ENCODE measurements around the gene QSOX1.
A peak's percentile ranks its signal among the peaks of the same experiment; 100 is the strongest.

Gene QSOX1

GRCh38 chr1:180173451-180173850 lies 18.8 kb downstream of the QSOX1 start:
- no peak for DNase-seq

DNA sequence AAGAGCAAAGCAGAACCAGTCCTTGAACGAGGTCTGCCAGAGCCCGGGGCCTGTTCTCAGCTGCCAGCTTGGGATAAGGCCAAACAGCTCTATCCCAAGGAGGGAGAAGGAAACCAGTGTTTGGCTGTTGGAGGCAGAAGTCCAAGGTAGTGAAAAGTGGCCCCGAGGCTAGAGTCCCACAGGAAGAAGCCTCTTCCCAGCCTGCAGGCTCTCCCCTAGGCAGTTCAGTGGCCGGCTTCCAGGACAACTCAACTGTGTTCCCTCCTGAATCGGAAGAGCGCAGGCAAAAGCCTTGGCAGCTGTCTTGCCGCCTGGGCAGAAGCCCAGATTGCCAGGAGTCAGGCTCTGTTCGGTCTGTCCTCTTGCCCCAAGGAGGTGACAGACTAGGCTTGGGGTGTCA lies 19.3 kb downstream of the QSOX1 start:
- DNase-seq: no peak

- DNase-seq: no peak
Measured at GRCh38 chr1:180175291-180175690, 20.6 kb downstream of the QSOX1 start.

- DNase-seq: no peak
Measured at GRCh38 chr1:180175806-180176205, 21.1 kb downstream of the QSOX1 start.

DNA sequence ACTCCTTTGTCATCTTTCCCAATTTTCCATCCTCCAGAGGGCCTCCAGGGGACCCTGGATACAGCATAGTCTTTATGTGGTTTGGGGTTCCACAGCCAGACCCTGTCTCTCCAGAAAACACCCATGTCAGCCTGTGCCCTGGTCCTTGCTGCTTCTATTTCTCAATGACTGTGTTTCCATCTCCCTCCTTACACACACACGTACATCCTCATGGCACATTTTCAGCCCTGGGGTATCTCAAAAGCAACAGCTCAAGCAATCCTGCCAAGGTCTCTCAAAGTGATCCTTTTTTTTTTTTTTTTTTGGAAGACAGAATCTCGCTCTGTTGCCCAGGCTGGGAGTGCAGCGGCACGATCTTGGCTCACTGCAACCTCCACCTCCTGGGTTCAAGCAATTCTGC lies 22.3 kb downstream of the QSOX1 start:
- DNase-seq: no peak

GRCh38 chr1:180177931-180178330 lies 23.3 kb downstream of the QSOX1 start:
- DNase-seq: no peak

- no peak for DNase-seq
Measured at GRCh38 chr1:180178511-180179161, 24.0 kb downstream of the QSOX1 start.

- DNase-seq: no peak
Measured at GRCh38 chr1:180179162-180179957, 24.7 kb downstream of the QSOX1 start.

- DNase-seq: no peak
Measured at GRCh38 chr1:180181048-180181447, 26.4 kb downstream of the QSOX1 start.

DNA sequence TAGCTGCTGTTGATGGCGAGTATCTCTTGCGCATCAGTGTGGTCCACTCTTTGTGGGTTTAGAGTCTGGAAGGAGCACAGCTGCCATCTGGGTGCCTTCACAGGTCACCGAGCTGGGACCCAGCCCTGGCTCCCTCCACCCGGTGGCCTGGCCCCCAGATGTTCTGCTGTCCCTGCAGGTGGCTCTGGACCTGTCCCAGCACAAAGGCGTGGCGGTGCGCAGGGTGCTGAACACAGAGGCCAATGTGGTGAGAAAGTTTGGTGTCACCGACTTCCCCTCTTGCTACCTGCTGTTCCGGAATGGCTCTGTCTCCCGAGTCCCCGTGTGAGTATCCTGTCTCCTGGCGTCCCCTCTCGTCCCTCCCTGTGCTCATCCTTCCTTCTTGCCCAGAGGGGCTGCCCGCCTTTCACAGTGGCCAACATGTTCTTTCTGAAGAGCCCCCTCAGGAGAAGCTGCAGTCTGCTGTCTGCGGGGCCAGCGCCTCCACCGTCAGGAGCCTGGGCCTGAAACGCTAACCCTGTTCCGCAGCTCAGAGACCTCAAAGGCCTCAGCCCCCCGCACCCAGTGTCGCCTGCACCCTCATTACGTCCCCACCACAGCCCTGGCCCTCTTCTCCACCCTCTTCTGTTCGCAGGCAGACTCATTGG lies 27.4 kb downstream of the QSOX1 start:
- DNase-seq: no peak

DNA sequence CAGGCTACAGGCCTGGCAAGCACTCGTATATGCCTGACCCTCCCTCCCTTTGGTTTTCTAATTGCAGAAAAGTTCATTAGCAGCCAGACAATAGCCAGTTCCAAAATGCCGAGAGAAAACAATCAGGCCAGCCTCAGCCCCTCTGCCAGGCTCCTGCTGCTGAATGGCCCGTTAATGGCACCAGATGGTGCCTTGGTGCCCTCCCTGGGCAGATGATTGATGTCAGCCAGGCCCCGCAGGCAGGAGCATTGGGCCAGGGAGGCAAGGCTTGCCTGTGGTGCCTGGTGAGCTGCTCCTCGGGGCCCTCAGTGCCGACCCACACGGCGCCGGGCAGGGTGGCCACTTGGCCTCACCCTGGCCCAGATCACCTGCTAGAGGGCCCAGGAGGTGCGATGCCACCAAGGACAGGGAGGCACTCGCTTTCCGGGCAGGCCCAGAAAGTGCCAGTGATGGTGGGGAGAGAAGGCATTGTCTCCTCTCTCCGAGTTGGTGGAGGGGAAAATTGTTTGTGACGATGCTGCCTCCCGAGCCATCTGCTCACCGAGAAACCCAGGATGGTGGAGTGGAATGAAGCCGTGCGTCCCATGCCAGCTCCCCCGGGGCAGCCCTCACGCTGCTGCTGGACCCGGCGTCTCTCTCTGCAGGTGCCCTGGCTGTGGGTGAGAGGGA lies 28.1 kb downstream of the QSOX1 start:
- DNase-seq: no peak

GRCh38 chr1:180183426-180183825 lies 28.8 kb downstream of the QSOX1 start:
- DNase-seq: no peak

DNA sequence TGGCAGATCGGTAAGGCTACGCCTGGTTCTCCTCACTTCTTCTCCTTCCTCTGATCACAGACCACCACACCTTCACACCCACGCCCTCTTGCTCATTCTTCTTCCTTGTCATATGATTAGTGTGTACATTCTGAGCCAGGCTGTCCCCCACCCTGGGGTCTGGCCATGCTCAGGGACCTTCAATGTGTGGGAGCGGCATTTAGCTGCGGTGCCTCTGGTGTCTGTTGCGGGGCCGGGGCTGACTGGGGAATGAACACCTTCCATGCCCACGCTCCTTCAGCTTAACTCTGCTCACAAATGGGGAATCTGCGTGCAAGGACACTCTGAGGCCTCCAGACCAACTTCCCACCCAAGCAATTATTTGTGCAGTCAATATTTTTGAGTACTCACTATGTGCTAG lies 29.4 kb downstream of the QSOX1 start:
- DNase-seq: no peak

DNA sequence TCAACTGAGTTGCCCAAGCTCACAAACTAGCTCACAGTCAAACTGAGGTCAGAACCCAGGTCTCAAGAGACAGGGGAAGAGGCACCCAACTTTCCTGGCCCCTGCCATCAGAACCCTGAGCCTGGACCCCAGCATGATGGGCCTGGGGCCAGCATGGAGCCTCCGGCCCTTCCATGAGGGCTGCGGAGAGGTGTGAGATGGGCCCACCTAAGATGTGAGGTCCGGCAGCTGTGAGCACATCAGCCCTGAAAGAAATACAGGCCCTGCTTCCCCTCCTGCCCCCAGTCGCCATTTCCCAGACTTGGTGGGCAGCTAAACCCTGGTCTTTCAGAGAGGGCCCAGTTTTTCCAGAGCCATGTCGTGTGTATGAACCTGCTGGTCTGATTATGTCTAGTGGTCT lies 30.6 kb downstream of the QSOX1 start:
- no peak for DNase-seq

DNA sequence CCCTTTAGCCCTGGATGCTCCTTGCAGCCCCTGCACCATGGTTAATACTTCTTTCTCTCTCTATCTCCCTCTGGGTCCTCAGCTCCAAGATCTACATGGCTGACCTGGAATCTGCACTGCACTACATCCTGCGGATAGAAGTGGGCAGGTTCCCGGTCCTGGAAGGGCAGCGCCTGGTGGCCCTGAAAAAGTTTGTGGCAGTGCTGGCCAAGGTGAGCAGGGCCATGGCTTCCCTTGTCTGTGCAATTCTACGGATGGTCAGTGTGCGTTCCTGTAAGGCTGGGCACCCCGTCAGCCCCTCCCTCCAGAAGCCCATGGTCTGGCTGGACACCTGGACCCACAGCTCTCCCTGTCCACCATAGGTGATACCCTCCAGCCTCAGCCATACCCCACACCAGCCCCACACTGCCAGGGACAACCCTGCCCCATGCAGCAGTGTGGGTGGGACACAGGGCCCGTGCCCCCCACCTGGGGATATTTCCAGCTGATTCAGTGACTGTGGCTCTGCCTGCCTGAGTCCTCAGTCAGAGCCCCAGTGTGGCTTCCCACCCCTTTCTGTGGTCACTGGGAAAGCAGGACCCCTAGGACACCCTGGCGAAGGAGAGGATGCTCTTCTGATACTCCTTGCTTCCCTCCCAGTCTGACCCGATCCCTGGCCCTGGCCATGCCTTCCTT lies 31.4 kb downstream of the QSOX1 start:
- DNase-seq: no peak

DNA sequence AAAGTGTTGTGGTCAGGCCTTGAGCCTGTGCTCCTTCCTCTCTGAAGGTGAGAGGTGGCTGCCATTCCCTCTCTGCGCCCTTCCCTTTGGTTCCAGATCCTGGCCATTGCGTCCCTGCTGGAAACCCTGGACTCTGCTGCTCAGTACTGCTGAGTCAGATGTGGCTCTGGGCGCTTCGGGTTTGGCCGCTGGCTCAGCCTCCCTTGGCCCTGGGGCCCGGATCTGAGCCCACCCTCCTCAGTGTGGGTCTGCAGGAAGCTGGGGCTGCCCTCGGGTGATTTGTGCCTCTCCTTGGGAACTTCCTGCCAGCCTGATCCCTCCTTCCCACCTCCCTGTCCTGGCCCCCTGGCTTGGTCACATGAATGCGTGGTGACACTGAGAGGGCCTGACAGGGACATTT lies 32.2 kb downstream of the QSOX1 start:
- no peak for DNase-seq

GRCh38 chr1:180187626-180188025 lies 33.0 kb downstream of the QSOX1 start:
- no peak for DNase-seq

DNA sequence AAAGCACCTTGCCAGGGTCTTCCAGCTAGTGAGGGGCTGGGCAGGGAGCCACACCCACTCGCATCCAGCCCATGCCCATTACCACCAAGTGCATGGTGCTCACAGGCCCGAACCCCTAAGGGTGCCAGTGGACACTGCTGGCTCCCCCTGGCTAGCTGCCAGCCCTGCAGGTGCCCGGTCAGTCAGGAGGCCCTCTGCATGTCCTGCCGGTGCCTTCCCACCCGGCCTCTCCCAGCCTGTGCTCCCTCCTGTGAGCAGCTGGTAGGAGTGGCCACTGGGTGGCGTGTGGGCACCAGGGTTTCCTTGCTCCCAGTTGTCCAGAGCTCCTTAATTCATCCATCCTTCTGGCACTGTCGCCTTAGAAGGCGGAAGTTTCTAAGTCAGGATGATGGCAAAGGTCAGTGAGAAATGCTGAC lies 33.4 kb downstream of the QSOX1 start:
- DNase-seq: peak; percentile 19

GRCh38 chr1:180188684-180189175 lies 34.1 kb downstream of the QSOX1 start:
- DNase-seq: no peak

- no peak for DNase-seq
Measured at GRCh38 chr1:180190091-180190490, 35.4 kb downstream of the QSOX1 start.

DNA sequence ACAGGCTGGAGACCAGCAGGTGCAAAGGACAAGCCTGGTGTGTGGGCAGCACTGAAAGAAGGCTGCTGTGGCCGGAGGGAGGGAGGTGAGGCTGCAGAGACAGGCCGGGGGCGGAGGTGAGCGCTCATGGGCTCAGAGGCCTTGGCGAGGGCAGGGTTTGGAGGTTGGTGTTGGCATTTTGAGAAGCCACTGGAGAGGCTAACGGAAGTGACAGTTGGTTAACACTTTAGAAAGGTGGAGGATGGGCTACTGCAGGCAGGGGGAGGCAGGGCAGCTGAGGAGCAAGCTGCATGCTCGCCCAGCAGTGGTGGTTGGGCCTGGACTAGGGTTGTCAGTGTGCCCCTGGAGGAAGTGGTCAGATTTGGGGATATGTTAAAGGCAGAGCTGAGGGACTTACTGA lies 37.5 kb downstream of the QSOX1 start:
- DNase-seq: no peak

GRCh38 chr1:180193141-180194047 lies 38.7 kb downstream of the QSOX1 start:
- no peak for DNase-seq
